Central memory CD4-positive, alpha-beta T cell (primary cell): ENCODE results near the gene EP400.
"Not testable (repeated sequence)": the region's sequence is repeated elsewhere in the genome, so short reads cannot be mapped to it uniquely, and the experiment has no call there.

Source experiments
- DNase-seq: peaks from one replicate; pipeline ENCODE4 v3.0.0; 2022

Gene EP400

DNA sequence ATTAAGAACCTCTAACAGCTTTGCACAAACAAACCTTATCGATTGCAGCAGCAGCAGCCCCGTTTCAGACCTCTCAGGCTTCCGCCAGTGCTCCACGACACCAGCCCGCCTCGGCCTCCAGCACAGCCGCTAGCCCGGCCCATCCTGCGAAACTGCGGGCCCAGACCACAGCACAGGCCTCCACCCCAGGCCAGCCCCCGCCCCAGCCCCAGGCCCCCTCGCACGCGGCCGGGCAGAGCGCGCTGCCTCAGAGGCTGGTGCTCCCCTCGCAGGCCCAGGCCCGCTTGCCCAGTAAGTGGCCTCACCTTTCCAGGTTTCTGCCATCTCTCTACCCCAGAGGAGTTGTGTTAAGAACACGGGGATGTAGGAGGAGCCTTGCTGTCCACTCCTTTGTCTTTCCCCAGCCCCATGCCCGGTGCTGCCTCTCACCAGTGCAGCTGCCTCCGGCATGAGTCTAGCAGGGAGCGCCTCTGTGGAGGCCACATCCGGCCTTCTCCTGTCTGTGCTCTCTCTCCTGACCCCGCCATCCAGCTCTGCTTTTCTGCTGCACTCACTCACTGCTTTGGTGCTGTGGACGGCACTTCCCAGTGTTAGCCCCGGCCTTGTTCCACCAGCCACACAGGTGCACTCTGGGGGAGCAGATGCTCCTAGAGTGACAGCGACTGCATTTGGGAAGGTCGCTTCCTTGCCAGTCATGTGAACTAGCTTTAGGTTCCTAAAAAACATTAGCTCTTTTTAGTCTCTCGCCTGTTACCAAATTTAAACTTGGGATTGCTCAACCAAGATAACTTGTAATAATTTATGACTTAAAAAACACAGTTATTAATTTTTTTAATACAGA, 71.5 kb downstream of the EP400 start:
- DNase-seq = no peak

DNA sequence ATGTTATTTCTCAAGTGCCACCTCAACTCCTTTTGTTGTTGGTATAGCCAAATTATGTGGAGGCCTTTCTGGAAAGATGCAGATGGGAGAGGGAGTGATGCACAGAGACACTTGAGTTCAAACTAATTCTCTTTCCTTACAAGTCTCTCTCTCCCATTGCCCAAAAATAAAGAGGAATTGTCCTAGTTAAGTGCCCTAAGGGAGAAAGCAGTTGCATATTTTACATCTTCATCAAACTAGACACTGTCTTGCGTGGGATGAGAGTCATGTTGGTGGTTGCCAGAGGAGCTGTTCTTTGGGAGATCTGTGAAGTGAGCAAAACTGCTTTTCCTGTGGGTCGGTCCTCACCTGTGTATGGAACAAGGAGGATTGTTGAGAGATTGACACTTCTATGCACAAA, 72.2 kb downstream of the EP400 start:
- no peak for DNase-seq

GRCh38 chr12:132023658-132024057, 73.9 kb downstream of the EP400 start:
- DNase-seq = no peak

GRCh38 chr12:132024758-132025157, 75.0 kb downstream of the EP400 start:
- no peak for DNase-seq

DNA sequence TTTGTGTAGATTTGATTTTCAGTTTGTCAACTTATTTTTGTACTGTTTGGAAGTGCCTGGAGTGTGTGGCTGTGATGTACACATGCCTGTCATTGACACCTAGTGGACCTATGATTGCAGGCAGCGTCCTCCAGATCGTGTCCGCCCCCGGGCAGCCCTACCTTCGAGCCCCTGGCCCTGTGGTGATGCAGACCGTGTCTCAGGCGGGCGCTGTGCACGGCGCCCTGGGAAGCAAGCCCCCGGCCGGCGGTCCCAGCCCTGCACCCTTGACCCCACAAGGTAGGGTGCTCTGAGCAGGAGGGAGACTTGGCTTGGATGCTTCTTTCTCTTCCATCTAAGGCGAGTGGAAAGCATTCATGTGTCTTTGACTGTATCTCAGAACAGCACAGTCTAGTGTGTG, 75.8 kb downstream of the EP400 start:
- no peak for DNase-seq

DNA sequence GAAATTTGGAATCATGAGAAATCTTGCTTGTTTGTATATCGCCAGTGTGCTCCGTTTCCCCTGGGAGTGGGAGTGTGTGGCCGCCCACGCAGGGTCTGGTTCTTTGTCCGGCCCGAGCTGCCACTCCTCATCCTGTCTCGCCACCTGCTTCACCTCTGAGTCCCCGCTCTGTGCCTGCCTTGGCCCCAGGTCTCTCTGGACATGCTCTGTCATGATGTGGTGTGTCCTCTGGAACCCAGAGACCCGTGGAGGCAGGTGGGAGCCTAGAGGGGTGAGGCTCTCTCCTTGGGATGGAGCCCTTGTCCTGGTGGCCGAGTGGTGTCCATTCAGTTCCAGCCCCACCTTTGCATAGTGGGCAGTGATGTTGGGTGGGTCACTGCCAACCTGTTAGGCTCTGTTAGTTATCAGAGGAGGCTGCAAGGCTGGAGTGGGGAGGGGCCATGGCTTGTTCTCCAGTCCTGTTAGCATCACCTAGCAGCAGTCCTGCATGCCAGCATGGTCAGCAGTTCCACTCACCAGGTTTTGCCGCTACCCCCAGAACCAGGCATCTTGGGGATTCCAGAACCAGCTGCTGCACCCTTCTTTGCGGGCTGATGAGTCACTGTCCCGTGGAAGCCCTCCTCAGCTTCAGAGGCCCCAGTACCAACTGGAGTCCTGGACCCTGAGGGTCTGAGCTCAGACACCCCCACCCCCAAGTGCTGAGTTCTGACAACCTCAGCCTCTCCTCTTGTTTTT, 76.5 kb downstream of the EP400 start:
- DNase-seq = no peak

GRCh38 chr12:132026796-132027500, 77.2 kb downstream of the EP400 start:
- no peak for DNase-seq

DNA sequence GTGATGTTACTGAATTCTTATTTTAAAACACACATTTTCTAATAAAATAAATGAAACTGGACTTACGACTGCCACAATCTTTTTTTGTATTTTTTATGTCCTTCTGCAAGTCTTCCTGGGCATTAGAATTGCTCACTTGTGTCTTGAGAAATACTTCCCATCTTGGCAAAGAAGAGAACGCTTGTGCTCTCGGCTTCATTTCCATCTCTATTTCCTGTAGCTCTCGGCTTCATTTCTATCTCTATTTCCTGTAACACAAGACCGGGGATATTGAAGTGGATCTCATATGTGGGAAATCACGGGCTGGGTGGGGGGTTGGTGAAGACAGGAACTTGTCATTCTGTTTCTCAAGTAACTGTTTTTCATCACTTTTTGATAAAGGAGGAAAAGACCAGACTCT, 77.9 kb downstream of the EP400 start:
- no peak for DNase-seq

GRCh38 chr12:132028111-132028510, 78.4 kb downstream of the EP400 start:
- DNase-seq = no peak

DNA sequence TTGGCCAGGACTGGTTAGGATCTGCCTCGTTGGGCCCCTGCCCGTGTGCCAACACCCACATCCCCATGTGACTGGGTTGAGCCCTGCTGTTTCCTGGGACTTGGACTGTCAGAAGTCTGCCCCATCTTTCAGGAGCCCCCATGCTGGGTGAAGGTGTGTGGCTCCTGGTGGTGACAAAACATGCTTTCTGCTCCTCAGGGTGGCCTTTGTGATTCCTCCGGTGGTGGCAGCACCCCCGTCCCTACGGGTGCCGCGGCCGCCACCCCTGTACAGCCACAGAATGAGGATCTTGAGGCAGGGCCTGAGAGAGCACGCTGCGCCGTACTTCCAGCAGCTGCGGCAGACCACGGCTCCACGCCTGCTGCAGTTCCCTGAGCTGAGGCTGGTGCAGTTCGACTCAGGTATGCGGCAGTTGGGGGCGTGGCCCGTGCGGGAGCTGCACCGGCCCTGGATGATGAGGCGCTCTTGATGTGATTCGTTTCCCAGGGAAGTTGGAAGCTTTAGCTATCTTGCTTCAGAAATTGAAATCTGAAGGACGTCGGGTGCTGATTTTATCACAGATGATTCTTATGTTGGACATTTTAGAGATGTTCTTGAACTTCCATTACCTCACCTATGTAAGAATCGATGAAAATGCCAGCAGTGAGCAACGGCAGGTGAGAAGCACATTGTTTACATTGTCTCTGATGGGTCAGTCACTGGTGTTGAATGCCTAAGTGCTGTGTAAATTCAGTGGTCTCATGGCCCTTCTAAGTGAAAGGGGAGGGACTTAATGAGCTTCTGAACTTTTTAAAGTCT, 80.0 kb downstream of the EP400 start:
- no peak for DNase-seq

GRCh38 chr12:132030367-132031038, 80.8 kb downstream of the EP400 start:
- no peak for DNase-seq

GRCh38 chr12:132033627-132034026, 83.9 kb downstream of the EP400 start:
- no peak for DNase-seq

GRCh38 chr12:132036063-132036683, 86.4 kb downstream of the EP400 start:
- no peak for DNase-seq

GRCh38 chr12:132040906-132041606, 91.3 kb downstream of the EP400 start:
- no peak for DNase-seq

DNA sequence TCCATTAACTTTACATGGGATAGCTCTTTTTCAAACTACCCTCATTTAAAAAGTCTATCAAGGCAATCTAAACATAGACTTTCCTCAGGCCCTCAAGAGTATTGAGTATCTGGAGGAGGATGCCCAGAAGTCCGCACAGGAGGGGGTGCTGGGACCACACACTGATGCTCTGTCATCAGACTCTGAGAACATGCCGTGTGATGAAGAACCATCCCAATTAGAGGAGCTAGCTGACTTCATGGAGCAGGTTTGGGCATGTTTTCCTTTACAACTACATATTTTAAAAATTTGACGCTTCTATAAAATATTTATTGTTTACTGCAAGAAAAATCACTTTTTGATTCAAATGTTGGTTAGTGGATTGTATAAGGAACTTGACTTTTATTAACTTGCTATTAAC, 93.5 kb downstream of the EP400 start:
- no peak for DNase-seq

DNA sequence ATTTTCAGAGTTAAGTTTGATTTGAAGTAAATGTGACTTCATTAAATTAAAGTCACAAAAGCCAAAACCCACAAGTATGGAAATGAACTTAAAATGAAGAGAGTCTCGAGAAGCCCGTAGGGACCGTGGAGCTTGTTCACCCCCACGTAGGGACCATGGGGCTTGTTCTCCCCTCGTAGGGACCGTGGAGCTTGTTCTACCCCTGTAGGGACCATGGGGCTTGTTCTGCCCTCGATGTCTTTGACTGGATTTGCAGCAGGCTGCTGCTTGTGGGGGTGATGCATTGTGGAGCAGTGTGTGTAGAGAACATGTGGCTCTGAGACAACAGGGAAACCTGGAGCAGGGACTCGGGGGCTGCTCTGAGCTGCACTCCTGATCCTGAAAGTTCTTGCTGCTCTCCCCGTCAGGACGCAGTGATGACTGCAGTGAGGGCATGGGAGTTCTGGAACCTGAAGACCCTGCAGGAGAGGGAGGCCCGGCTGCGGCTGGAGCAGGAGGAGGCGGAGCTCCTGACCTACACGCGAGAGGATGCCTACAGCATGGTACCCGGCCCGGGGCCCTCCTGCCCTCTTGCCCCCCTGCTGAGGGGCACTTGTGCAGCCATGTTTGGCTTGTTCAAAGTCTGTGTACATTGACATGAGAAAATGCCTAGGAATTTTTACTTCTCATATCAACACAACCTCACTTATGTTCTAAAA, 94.2 kb downstream of the EP400 start:
- no peak for DNase-seq

DNA sequence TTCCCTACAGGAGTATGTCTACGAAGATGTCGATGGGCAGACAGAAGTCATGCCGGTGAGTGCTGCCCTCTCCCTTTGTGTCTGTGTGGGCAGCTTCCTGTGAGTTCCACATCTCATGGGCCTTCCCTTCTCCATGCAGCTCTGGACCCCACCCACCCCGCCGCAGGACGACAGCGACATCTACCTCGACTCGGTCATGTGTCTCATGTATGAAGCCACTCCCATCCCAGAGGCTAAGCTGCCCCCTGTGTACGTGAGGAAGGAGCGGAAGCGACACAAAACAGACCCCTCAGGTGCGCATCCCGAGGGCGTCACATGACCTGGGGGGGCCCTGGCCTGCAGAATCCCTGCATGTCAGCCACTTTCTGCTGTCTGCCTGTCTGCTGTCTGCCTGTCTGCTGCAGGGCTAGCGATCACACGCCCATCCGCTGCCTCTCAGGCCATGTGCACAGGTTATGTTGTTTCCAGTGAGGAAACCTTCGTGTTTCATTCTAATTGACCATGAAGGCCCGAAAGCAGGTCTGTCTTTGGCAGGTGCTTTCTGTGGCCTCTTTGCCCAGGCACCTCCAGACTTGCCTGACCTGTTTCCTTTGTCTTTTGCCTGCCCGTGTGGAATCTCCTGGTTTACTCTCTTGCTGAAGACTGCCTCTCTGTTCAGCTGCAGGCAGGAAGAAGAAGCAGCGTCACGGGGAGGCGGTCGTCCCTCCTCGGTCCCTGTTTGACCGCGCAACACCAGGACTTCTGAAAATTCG, 95.1 kb downstream of the EP400 start:
- no peak for DNase-seq

DNA sequence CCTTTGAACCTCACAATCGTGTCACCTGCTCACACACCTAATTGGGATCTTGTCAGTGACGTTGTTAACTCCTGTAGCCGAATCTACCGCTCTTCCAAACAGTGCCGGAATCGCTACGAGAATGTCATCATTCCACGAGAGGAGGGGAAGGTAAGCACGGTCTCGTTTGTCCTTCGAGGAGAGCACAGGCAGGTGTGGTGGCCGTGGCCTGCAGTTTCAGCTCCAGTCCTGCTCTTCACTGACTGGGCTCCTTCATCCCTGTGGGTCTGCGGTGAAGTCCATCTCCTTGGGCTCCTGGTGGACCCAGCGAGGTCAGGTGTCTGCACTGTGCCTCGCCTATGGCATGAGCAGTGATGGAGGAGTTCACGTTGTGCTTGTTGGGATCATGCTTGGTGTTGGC, 96.0 kb downstream of the EP400 start:
- no peak for DNase-seq

- no peak for DNase-seq
Measured at GRCh38 chr12:132046561-132046960, 96.8 kb downstream of the EP400 start.

DNA sequence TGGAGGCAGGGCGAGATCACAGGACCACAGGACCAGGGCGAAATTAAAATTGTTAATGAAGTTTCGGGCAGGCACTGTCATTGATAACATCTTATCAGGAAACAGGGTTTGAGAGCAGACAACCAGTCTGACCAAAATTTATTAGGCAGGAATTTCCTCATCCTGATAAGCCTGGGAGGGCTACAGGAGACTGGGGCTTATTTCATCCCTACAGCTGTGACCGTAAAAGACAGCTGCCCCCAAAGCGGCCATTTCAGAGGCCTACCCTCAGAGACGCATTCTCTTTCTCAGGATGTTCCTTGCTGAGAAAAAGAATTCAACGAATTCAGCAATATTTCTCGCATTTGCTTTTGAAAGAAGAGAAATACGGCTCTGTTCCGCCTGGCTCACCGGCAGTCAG, 97.9 kb downstream of the EP400 start:
- DNase-seq = not testable (repeated sequence)
